ENCODE measurements around the gene MYO9A. TPM values are rescaled to one million over a fixed set of nuclear protein-coding genes. Genes with fewer than 3 reads are reported as not detected.
"Not testable (repeated sequence)": the region's sequence is repeated elsewhere in the genome, so short reads cannot be mapped to it uniquely, and the experiment has no call there.

MYO9A gene
- total and polyA plus RNA-seq, 2 experiments from 2014 or later: 13.1 to 42.8 TPM

GRCh38 chr15:72077950-72078349 lies 40.0 kb downstream of the MYO9A start:
- Histone ChIP-seq H3K9me3 (ENCODE audit: low read depth) (no peaks in the 10 kb centered on the region), H4K20me1 (ENCODE audit: insufficient read depth, poor library complexity, severe bottlenecking) (no peaks in the 10 kb centered on the region), H3K9me2 (replicated peaks; ENCODE audit: insufficient read depth) (no peaks in the 10 kb centered on the region), H3K4me1 (ENCODE audit: insufficient read depth) (no peaks in the 10 kb centered on the region), H3K4me3 (no peak overlapping the region), H3K27ac (no peak overlapping the region), H3K79me2 (peaks cover 68% of the 10 kb centered on the region), H2AFZ (no peak overlapping the region), H3K27me3 (no peaks in the 10 kb centered on the region), H3K4me2 (no peak overlapping the region), H3K36me3 (replicated peaks; ENCODE audit: insufficient read depth, low read depth) (no peaks in the 10 kb centered on the region)
- WGBS (ENCODE audit: low lambda C conversion rate, missing lambda C conversion rate): 93% methylated on average over 1 of the region's 1 CpG
- no peak for TF ChIP-seq CTCF (IDR thresholded peaks at IDR 0.05; ENCODE audit: poor library complexity)
- no peak for TF ChIP-seq EZH2phosphoT487 (IDR thresholded peaks at IDR 0.05; ENCODE audit: low read depth, severe bottlenecking, unreplicated experiment)
- no peak for TF ChIP-seq EZH2 (IDR thresholded peaks at IDR 0.05; ENCODE audit: borderline replicate concordance)
- no peak for DNase-seq (ENCODE audit: low spot score)

GRCh38 chr15:72074335-72075060 lies 43.5 kb downstream of the MYO9A start:
- no peaks in the 10 kb centered on the region for H3K4me1 ChIP-seq (ENCODE audit: insufficient read depth)
- no peak for DNase-seq (ENCODE audit: low spot score)
- no peak overlapping the region for H3K4me3 ChIP-seq
- no peaks in the 10 kb centered on the region for H3K27me3 ChIP-seq
- no peaks in the 10 kb centered on the region for H4K20me1 ChIP-seq (ENCODE audit: insufficient read depth, poor library complexity, severe bottlenecking)
- no peaks in the 10 kb centered on the region for H3K9me2 ChIP-seq (replicated peaks; ENCODE audit: insufficient read depth)
- TF ChIP-seq CTCF (IDR thresholded peaks at IDR 0.05; ENCODE audit: poor library complexity) (no peak), EZH2 (IDR thresholded peaks at IDR 0.05; ENCODE audit: borderline replicate concordance) (no peak), EZH2phosphoT487 (IDR thresholded peaks at IDR 0.05; ENCODE audit: low read depth, severe bottlenecking, unreplicated experiment) (no peak)
- H3K4me2 ChIP-seq: no peak overlapping the region
- no peaks in the 10 kb centered on the region for H3K36me3 ChIP-seq (replicated peaks; ENCODE audit: insufficient read depth, low read depth)
- H3K27ac ChIP-seq: no peak overlapping the region
- H3K79me2 ChIP-seq: peaks cover 79% of the 10 kb centered on the region
- 89% methylated on average over 5 of the region's 5 CpGs for WGBS (ENCODE audit: low lambda C conversion rate, missing lambda C conversion rate)
- no peak overlapping the region for H2AFZ ChIP-seq
- no peaks in the 10 kb centered on the region for H3K9me3 ChIP-seq (ENCODE audit: low read depth)

GRCh38 chr15:72071448-72071825 lies 46.5 kb downstream of the MYO9A start:
- not testable (repeated sequence) for H3K9me2 ChIP-seq (replicated peaks; ENCODE audit: insufficient read depth); H2AFZ ChIP-seq; H4K20me1 ChIP-seq (ENCODE audit: insufficient read depth, poor library complexity, severe bottlenecking); H3K4me1 ChIP-seq (ENCODE audit: insufficient read depth); H3K27ac ChIP-seq; H3K9me3 ChIP-seq (ENCODE audit: low read depth); H3K36me3 ChIP-seq (replicated peaks; ENCODE audit: insufficient read depth, low read depth); DNase-seq (ENCODE audit: low spot score); H3K4me3 ChIP-seq; H3K27me3 ChIP-seq; H3K4me2 ChIP-seq
- peaks cover 75% of the 10 kb centered on the region for H3K79me2 ChIP-seq
- 97% methylated on average over 8 of the region's 8 CpGs for WGBS (ENCODE audit: low lambda C conversion rate, missing lambda C conversion rate)

- WGBS (ENCODE audit: low lambda C conversion rate, missing lambda C conversion rate): 76% methylated on average over 1 of the region's 1 CpG
- DNase-seq (ENCODE audit: low spot score): no peak
- no peak for TF ChIP-seq EZH2phosphoT487 (IDR thresholded peaks at IDR 0.05; ENCODE audit: low read depth, severe bottlenecking, unreplicated experiment)
- TF ChIP-seq CTCF (IDR thresholded peaks at IDR 0.05; ENCODE audit: poor library complexity): no peak
- no peak for TF ChIP-seq EZH2 (IDR thresholded peaks at IDR 0.05; ENCODE audit: borderline replicate concordance)
- Histone ChIP-seq H3K36me3 (replicated peaks; ENCODE audit: insufficient read depth, low read depth) (no peaks in the 10 kb centered on the region), H2AFZ (no peak overlapping the region), H3K79me2 (peaks cover 74% of the 10 kb centered on the region), H3K27ac (no peak overlapping the region), H3K4me2 (no peak overlapping the region), H3K27me3 (no peaks in the 10 kb centered on the region), H4K20me1 (ENCODE audit: insufficient read depth, poor library complexity, severe bottlenecking) (peaks cover 6% of the 10 kb centered on the region), H3K9me3 (ENCODE audit: low read depth) (no peaks in the 10 kb centered on the region), H3K9me2 (replicated peaks; ENCODE audit: insufficient read depth) (no peaks in the 10 kb centered on the region), H3K4me3 (no peak overlapping the region), H3K4me1 (ENCODE audit: insufficient read depth) (no peaks in the 10 kb centered on the region)
Measured at GRCh38 chr15:72070817-72071447, 47.0 kb downstream of the MYO9A start.

Data from hepatocyte (in vitro differentiated cells).